Effector memory CD4-positive, alpha-beta T cell (primary cell): Measurements from ENCODE around the gene CNOT3.
"Not testable (repeated sequence)": the region's sequence is repeated elsewhere in the genome, so short reads cannot be mapped to it uniquely, and the experiment has no call there.

Experiments used
- DNase-seq, 3 donors: peaks; one replicate each; pipeline ENCODE4 v3.0.0-alpha.2; 2020
- H3K27ac ChIP-seq: 2 replicates; pipeline ENCODE4 v1.7.0; 2013; ENCODE audit warnings: mild to moderate bottlenecking, low read length, moderate library complexity; ENCODE audit not compliant: insufficient read depth, poor library complexity, severe bottlenecking
- H3K27me3 ChIP-seq: replicated peaks from 2 replicates; pipeline ENCODE4 v1.7.0; 2013; ENCODE audit warnings: mild to moderate bottlenecking, low read length; ENCODE audit not compliant: insufficient read depth, control insufficient read depth, poor library complexity, severe bottlenecking
- H3K36me3 ChIP-seq: 2 replicates; pipeline ENCODE4 v1.7.0; 2013; ENCODE audit warnings: mild to moderate bottlenecking, low read length, moderate library complexity; ENCODE audit not compliant: control insufficient read depth, insufficient read depth
- H3K4me1 ChIP-seq: 2 replicates; pipeline ENCODE4 v1.7.0; 2013; ENCODE audit warnings: low read length, mild to moderate bottlenecking; ENCODE audit not compliant: control insufficient read depth, insufficient read depth, poor library complexity, severe bottlenecking
- H3K4me3 ChIP-seq: 2 replicates; pipeline ENCODE4 v1.7.0; 2013; ENCODE audit warnings: low read length, low read depth, mild to moderate bottlenecking; ENCODE audit not compliant: insufficient read depth, poor library complexity, severe bottlenecking
- H3K9me3 ChIP-seq: 2 replicates; pipeline ENCODE4 v1.7.0; 2013; ENCODE audit warnings: mild to moderate bottlenecking, low read length, moderate library complexity; ENCODE audit not compliant: control insufficient read depth
- total RNA-seq, 3 donors: gene quantifications; one replicate each; lab custom pipeline; 2026; lab: John Stamatoyannopoulos, UW

The CNOT3 gene
- total RNA-seq = 24.4 to 53.6 (median 32.7) reads per million in 3 donors

- Histone ChIP-seq H3K27ac (peak within 1 kb of the TSS; percentile 97), H3K4me3 (peak within 1 kb of the TSS; percentile 88), H3K27me3 (no peaks in the 10 kb centered on the region), H3K9me3 (no peaks in the 10 kb centered on the region), H3K36me3 (peaks cover 23% of the 10 kb centered on the region), H3K4me1 (peaks cover 33% of the 10 kb centered on the region)
- peak; percentile 18 to 43 (median 30) for DNase-seq
These were observed at the start of gene CNOT3 for GRCh38 chr19:54137699-54138488. Gene CNOT3, plus strand, starts transcription at chr19:54137762. Its CDS starts 5,217 bp downstream, at chr19:54142979.

- H3K27me3 ChIP-seq = no peaks in the 10 kb centered on the region
- peaks cover 12% of the 10 kb centered on the region for H3K4me1 ChIP-seq
- DNase-seq = no peak
- no peak overlapping the region for H3K4me3 ChIP-seq
- no peak overlapping the region for H3K27ac ChIP-seq
- H3K36me3 ChIP-seq = no peaks in the 10 kb centered on the region
- no peaks in the 10 kb centered on the region for H3K9me3 ChIP-seq
These were observed 43.0 kb upstream of the CNOT3 start for GRCh38 chr19:54094426-54095000.

- DNase-seq = no peak
- peak overlapping the region; percentile 37 for H3K4me3 ChIP-seq
- H3K27me3 ChIP-seq = no peaks in the 10 kb centered on the region
- no peaks in the 10 kb centered on the region for H3K36me3 ChIP-seq
- no peak overlapping the region for H3K27ac ChIP-seq
- H3K4me1 ChIP-seq = peaks cover 12% of the 10 kb centered on the region
- no peaks in the 10 kb centered on the region for H3K9me3 ChIP-seq
These were observed 42.3 kb upstream of the CNOT3 start for GRCh38 chr19:54095136-54095858.

GRCh38 chr19:54095859-54096616 is 41.5 kb upstream of the CNOT3 start:
- Histone ChIP-seq H3K4me3 (peak overlapping the region; percentile 37), H3K4me1 (peaks cover 12% of the 10 kb centered on the region)
- not testable (repeated sequence) for H3K27me3 ChIP-seq, H3K36me3 ChIP-seq, H3K27ac ChIP-seq, H3K9me3 ChIP-seq
- peak; percentile 18 to 31 (median 28) for DNase-seq

GRCh38 chr19:54096617-54097106 is 40.9 kb upstream of the CNOT3 start:
- no peak overlapping the region for H3K4me3 ChIP-seq

GRCh38 chr19:54099190-54099902 is 38.2 kb upstream of the CNOT3 start:
- no peaks in the 10 kb centered on the region for H3K27me3 ChIP-seq
- peaks cover 16% of the 10 kb centered on the region for H3K4me1 ChIP-seq
- no peaks in the 10 kb centered on the region for H3K36me3 ChIP-seq
- H3K27ac ChIP-seq = no peak overlapping the region
- no peaks in the 10 kb centered on the region for H3K9me3 ChIP-seq
- no peak for DNase-seq
- H3K4me3 ChIP-seq = no peak overlapping the region

More at GRCh38 chr19:54096617-54097106, 40.9 kb upstream of the CNOT3 start:
- Histone ChIP-seq H3K36me3 (no peaks in the 10 kb centered on the region), H3K4me1 (peaks cover 12% of the 10 kb centered on the region), H3K27ac (no peak overlapping the region), H3K27me3 (no peaks in the 10 kb centered on the region), H3K9me3 (no peaks in the 10 kb centered on the region)
- DNase-seq = no peak

- H3K4me1 ChIP-seq = peaks cover 16% of the 10 kb centered on the region
- DNase-seq, H3K4me3 ChIP-seq, H3K9me3 ChIP-seq, H3K36me3 ChIP-seq, H3K27me3 ChIP-seq, H3K27ac ChIP-seq: not testable (repeated sequence)
These were observed 37.7 kb upstream of the CNOT3 start for GRCh38 chr19:54099903-54100255.

- no peak for DNase-seq
- Histone ChIP-seq H3K4me1 (peaks cover 10% of the 10 kb centered on the region), H3K4me3 (no peak within 1 kb of the TSS)
These were observed 37.0 kb upstream of the CNOT3 start, which contains the start of gene OSCAR for GRCh38 chr19:54100561-54100960. Gene OSCAR, minus strand, starts transcription at chr19:54100803. Its CDS starts 11 bp downstream, at chr19:54100792.

More at GRCh38 chr19:54100561-54100960, 37.0 kb upstream of the CNOT3 start, which contains the start of gene OSCAR:
- no peak within 1 kb of the TSS for H3K27ac ChIP-seq
- peaks cover 2% of the 10 kb centered on the region for H3K36me3 ChIP-seq
- no peaks in the 10 kb centered on the region for H3K27me3 ChIP-seq
- no peaks in the 10 kb centered on the region for H3K9me3 ChIP-seq
